IMR-90 (cell line): ENCODE results near the gene ADAMTS16. TPM values are rescaled to one million over a fixed set of nuclear protein-coding genes. Genes with fewer than 3 reads are reported as not detected.

ENCODE experiments used
- ATAC-seq: fragments of 200-7000 bp; cut with Tn5 transposase; 2 replicates; pipeline ENCODE4 v1.9.1; 2020; ENCODE audit warnings: low read depth, mild to moderate bottlenecking, moderate library complexity
- BruUV-seq: library from RNA; stranded (reverse); fragments of 400-500 nt; replicated peaks from 2 replicates; lab custom pipeline; 2021; lab: Mats Ljungman, UMichigan
- CTCF ChIA-PET: fragments of 300-600 bp; formaldehyde crosslinking; extraction: SDS; loops from one replicate; lab custom pipeline; 2021; ENCODE audit warnings: antibody characterized with exemption; lab: Yijun Ruan, JAX
- POLR2A ChIA-PET: fragments of 300-600 bp; sonication (Branson Sonifier 250); formaldehyde crosslinking; loops from one replicate; lab custom pipeline; 2022; ENCODE audit warnings: antibody characterized with exemption; ENCODE audit not compliant: unreplicated experiment; lab: Charles Lee
- DNase-seq: peaks from one replicate; pipeline ENCODE4 v3.0.0; 2013
- H2AFZ ChIP-seq: replicated peaks from 2 replicates; pipeline ENCODE3; 2013; ENCODE audit warnings: low read length, mild to moderate bottlenecking; ENCODE audit not compliant: poor library complexity
- H2AK5ac ChIP-seq: 2 replicates; pipeline ENCODE4 v1.6.1; 2013; ENCODE audit warnings: low read depth, low read length, inconsistent platforms
- H2AK9ac ChIP-seq: replicated peaks from 2 replicates; pipeline ENCODE3; 2013; ENCODE audit warnings: mild to moderate bottlenecking, low read depth, low read length, moderate library complexity; ENCODE audit not compliant: poor library complexity
- H2BK120ac ChIP-seq: 2 replicates; pipeline ENCODE4 v1.6.1; 2013; ENCODE audit warnings: low read depth, low read length, inconsistent platforms
- H2BK15ac ChIP-seq: 3 replicates; pipeline ENCODE4 v1.6.1; 2013; ENCODE audit warnings: low read depth, low read length, inconsistent platforms
- H2BK20ac ChIP-seq: 2 replicates; pipeline ENCODE4 v1.6.1; 2013; ENCODE audit warnings: low read depth, mild to moderate bottlenecking, inconsistent platforms, low read length, moderate library complexity
- H2BK5ac ChIP-seq: 2 replicates; pipeline ENCODE4 v1.6.1; 2013; ENCODE audit warnings: mild to moderate bottlenecking, low read depth, low read length, inconsistent platforms; ENCODE audit not compliant: poor library complexity, severe bottlenecking
- H3K14ac ChIP-seq: replicated peaks from 2 replicates; pipeline ENCODE4 v1.6.1; 2013; ENCODE audit warnings: low read depth, low read length, inconsistent platforms
- H3K18ac ChIP-seq: 2 replicates; pipeline ENCODE4 v1.6.1; 2013; ENCODE audit warnings: low read depth, low read length, control low read depth
- H3K23ac ChIP-seq: 2 replicates; pipeline ENCODE4 v1.6.1; 2013; ENCODE audit warnings: low read depth, low read length, inconsistent platforms
- H3K27ac ChIP-seq: 2 replicates; pipeline ENCODE4 v1.5.1; 2013; ENCODE audit warnings: mild to moderate bottlenecking, control low read depth, low read length; ENCODE audit not compliant: insufficient read depth
- H3K27me3 ChIP-seq: 2 replicates; pipeline ENCODE4 v1.6.1; 2013; ENCODE audit warnings: low read length; ENCODE audit not compliant: control insufficient read depth, insufficient read depth
- H3K36me3 ChIP-seq: 2 replicates; pipeline ENCODE4 v1.6.1; 2013; ENCODE audit warnings: low read length, mixed read lengths; ENCODE audit not compliant: control insufficient read depth, insufficient read depth
- H3K4ac ChIP-seq: 2 replicates; pipeline ENCODE4 v1.6.1; 2013; ENCODE audit warnings: low read depth, low read length, inconsistent platforms
- H3K4me1 ChIP-seq: 2 replicates; pipeline ENCODE4 v1.6.1; 2013; ENCODE audit warnings: low read length, mixed read lengths; ENCODE audit not compliant: control insufficient read depth, insufficient read depth
- H3K4me2 ChIP-seq: 2 replicates; pipeline ENCODE4 v1.6.1; 2013; ENCODE audit warnings: low read depth, mild to moderate bottlenecking, control low read depth, low read length, moderate library complexity
- H3K4me3 ChIP-seq: 2 replicates; pipeline ENCODE4 v1.5.1; 2013; ENCODE audit warnings: low read depth, mild to moderate bottlenecking, control low read depth, low read length, moderate library complexity; ENCODE audit not compliant: insufficient read depth
- H3K56ac ChIP-seq: 2 replicates; pipeline ENCODE4 v1.6.1; 2013; ENCODE audit warnings: low read length, inconsistent platforms; ENCODE audit not compliant: insufficient read depth; ENCODE audit errors: extremely low read depth
- H3K79me1 ChIP-seq, 2 experiments: 2 replicates each; pipeline ENCODE4 v1.6.1; 2013; ENCODE audit warnings: low read length in 2 of 2, inconsistent platforms in 1 of 2, low read depth in 1 of 2
- H3K9ac ChIP-seq: 2 replicates; pipeline ENCODE4 v1.6.1; 2013; ENCODE audit warnings: low read depth, low read length, control low read depth
- H3K9me1 ChIP-seq: 2 replicates; pipeline ENCODE4 v1.6.1; 2013; ENCODE audit warnings: low read length, inconsistent platforms; ENCODE audit not compliant: insufficient read depth
- H3K9me3 ChIP-seq: 2 replicates; pipeline ENCODE4 v1.6.1; 2013; ENCODE audit warnings: low read length; ENCODE audit not compliant: control insufficient read depth, insufficient read depth
- H4K20me1 ChIP-seq: 2 replicates; pipeline ENCODE4 v1.6.1; 2013; ENCODE audit warnings: low read length, inconsistent platforms; ENCODE audit not compliant: insufficient read depth
- H4K5ac ChIP-seq: 2 replicates; pipeline ENCODE4 v1.6.1; 2013; ENCODE audit warnings: mild to moderate bottlenecking, low read depth, low read length, control low read depth
- H4K8ac ChIP-seq, 2 experiments: 2 replicates each; pipeline ENCODE4 v1.6.1; 2013; ENCODE audit warnings: low read depth in 2 of 2, low read length in 2 of 2, control low read depth in 1 of 2, inconsistent platforms in 1 of 2
- H4K91ac ChIP-seq: 2 replicates; pipeline ENCODE4 v1.6.1; 2013; ENCODE audit warnings: low read depth, low read length, inconsistent platforms; ENCODE audit not compliant: insufficient read depth
- MAFK ChIP-seq: IDR thresholded peaks from 2 replicates; pipeline ENCODE4 v1.6.1; 2012; ENCODE audit warnings: low read depth, low read length, improper control_type of control experiment
- NFE2L2 ChIP-seq: fragments of 150-350 bp; IDR thresholded peaks from 2 replicates; pipeline ENCODE4 v1.6.1; 2016; ENCODE audit warnings: low read depth, mild to moderate bottlenecking, low read length
- SMC3 ChIP-seq: fragments of 150-350 bp; IDR thresholded peaks from 2 replicates; pipeline ENCODE4 v1.6.1; 2016; ENCODE audit warnings: low read depth, mild to moderate bottlenecking, antibody characterized with exemption, low read length, moderate library complexity
- WGBS, 2 experiments: methylation state at CpG; one replicate each; pipeline versions ENCODE4 v1.1.5 to v1.1.7; 2013; ENCODE audit warnings: missing lambda C conversion rate in 2 of 2; ENCODE audit not compliant: insufficient read length in 1 of 2; ENCODE audit errors: extremely low coverage in 2 of 2; 5-methylcytosine and 5-hydroxymethylcytosine counted together
- dilution Hi-C: fragments of 300-500 bp; cut with HindIII; formaldehyde crosslinking; loops from one replicate; pipeline ENCODE4 v1.14.3; 2018; ENCODE audit warnings: low sequenced_read_pairs; ENCODE audit not compliant: unreplicated experiment
- in situ Hi-C: fragments of 300-500 bp; cut with MboI; formaldehyde crosslinking; loops from 3 replicates; pipeline ENCODE4 v1.14.3; 2019; ENCODE audit warnings: low sequenced_read_pairs, inconsistent platforms, mixed read lengths
- intact Hi-C: fragments of 100-400 bp; cut with micrococcal nuclease; formaldehyde crosslinking; loops from 2 replicates; pipeline ENCODE4 v1.10.0; 2022
- polyA plus RNA-seq, 3 experiments: library from polyadenylated mRNA; depleted of rRNA; stranded (reverse); fragments of >200 nt; gene quantifications; 2 replicates each; pipeline ENCODE4 v1.2.3, GENCODE V29; 2012; ENCODE audit warnings: low replicate concordance in 1 of 3
- total RNA-seq: library from RNA; depleted of rRNA; stranded (reverse); fragments of >200 nt; gene quantifications from 2 replicates; pipeline ENCODE4 v1.2.3, GENCODE V29; 2012
- TF ChIP-seq, protein P1 (sequence below): conservative IDR thresholded peaks from 2 replicates; pipeline ENCODE4 v1.5.1; 2012; ENCODE audit warnings: mild to moderate bottlenecking, low read depth, low read length, improper control_type of control experiment

Gene ADAMTS16
- total and polyA plus RNA-seq, 2 of the 4 experiments (the other 2 are of a cell fraction): 0.09 to 0.18 TPM

DNA sequence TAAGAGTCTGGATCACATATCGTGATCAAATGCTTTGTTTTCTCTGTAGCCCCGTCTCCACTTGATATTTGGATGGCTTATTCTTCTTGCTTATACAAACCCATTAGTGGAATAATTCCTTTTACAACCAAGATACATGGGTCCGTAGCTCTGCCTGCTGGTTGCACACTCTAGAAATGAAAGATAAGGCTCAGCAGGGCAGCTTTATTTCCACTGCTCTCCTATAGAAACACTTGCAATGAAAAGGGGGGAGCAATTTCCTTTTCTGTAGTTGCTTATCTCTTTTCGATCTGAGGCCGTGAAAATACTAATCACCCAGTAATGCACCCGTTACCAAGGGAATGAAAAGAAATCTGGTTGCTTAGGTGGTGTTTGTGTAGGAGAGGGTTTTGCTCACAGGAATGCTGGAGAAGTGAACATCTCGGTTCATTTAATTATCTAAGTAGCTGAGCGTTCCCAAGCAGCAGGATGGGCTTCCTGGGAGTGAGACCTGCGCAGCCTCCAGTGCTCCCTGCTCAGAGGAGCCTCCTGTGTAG lies 131.7 kb downstream of the ADAMTS16 start:
- H3K14ac ChIP-seq: no peak overlapping the region
- in situ Hi-C loops: no loop called here
- no peak overlapping the region for H3K9ac ChIP-seq
- no peak for DNase-seq
- no peak overlapping the region for H3K18ac ChIP-seq
- no peak overlapping the region for H3K4ac ChIP-seq
- H3K27ac ChIP-seq: no peak overlapping the region
- H4K5ac ChIP-seq: no peak overlapping the region
- no peak for TF ChIP-seq MAFK
- no peak for TF ChIP-seq SMC3
- no peak for TF ChIP-seq NFE2L2
- TF ChIP-seq, protein P1, sequence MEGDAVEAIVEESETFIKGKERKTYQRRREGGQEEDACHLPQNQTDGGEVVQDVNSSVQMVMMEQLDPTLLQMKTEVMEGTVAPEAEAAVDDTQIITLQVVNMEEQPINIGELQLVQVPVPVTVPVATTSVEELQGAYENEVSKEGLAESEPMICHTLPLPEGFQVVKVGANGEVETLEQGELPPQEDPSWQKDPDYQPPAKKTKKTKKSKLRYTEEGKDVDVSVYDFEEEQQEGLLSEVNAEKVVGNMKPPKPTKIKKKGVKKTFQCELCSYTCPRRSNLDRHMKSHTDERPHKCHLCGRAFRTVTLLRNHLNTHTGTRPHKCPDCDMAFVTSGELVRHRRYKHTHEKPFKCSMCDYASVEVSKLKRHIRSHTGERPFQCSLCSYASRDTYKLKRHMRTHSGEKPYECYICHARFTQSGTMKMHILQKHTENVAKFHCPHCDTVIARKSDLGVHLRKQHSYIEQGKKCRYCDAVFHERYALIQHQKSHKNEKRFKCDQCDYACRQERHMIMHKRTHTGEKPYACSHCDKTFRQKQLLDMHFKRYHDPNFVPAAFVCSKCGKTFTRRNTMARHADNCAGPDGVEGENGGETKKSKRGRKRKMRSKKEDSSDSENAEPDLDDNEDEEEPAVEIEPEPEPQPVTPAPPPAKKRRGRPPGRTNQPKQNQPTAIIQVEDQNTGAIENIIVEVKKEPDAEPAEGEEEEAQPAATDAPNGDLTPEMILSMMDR: no peak
- H3K4me3 ChIP-seq: no peak overlapping the region
- ATAC-seq: peak; percentile 21; the same call in 1 of the 2 replicates
- CTCF ChIA-PET: no interaction called here
- H3K9me3 ChIP-seq: peaks cover 24% of the 10 kb centered on the region
- H2AFZ ChIP-seq: no peak overlapping the region
- H3K9me1 ChIP-seq: no peaks in the 10 kb centered on the region
- H3K36me3 ChIP-seq: no peaks in the 10 kb centered on the region
- no peak overlapping the region for H2AK5ac ChIP-seq
- dilution Hi-C loops: no loop called here
- WGBS, 2 experiments: no CpG with 5 or more reads among the region's 9 CpGs
- no peak overlapping the region for H2BK5ac ChIP-seq
- H4K20me1 ChIP-seq: no peaks in the 10 kb centered on the region
- no peak overlapping the region for H2BK120ac ChIP-seq
- intact Hi-C loops: no loop called here
- POLR2A ChIA-PET: no interaction called here
- H2AK9ac ChIP-seq: no peak overlapping the region
- H4K91ac ChIP-seq: no peak overlapping the region
- no peak overlapping the region for H3K56ac ChIP-seq
- H3K23ac ChIP-seq: no peak overlapping the region
- H2BK15ac ChIP-seq: no peak overlapping the region
- peak overlapping the region; percentile 6; the same call in 1 of the 2 replicates for H3K4me2 ChIP-seq
- no peak overlapping the region for H4K8ac ChIP-seq
- no peak overlapping the region for H2BK20ac ChIP-seq
- no peaks in the 10 kb centered on the region for H3K79me1 ChIP-seq
- H3K4me1 ChIP-seq: no peaks in the 10 kb centered on the region
- BruUV-seq: no TSS peak
- no peaks in the 10 kb centered on the region for H3K27me3 ChIP-seq
